IPS-18a (cell line): ENCODE results near the gene MTNR1A.

Experiments used
- H3K27ac ChIP-seq: one replicate; pipeline ENCODE4 v1.5.1; 2013; ENCODE audit warnings: low read length
- H3K27me3 ChIP-seq: one replicate; pipeline ENCODE4 v1.6.1; 2013; ENCODE audit warnings: mild to moderate bottlenecking, low read length; ENCODE audit not compliant: control insufficient read depth, insufficient read depth
- H3K36me3 ChIP-seq: one replicate; pipeline ENCODE4 v1.6.1; 2013; ENCODE audit warnings: low read depth, low read length; ENCODE audit not compliant: control insufficient read depth
- H3K4me1 ChIP-seq: one replicate; pipeline ENCODE4 v1.6.1; 2013; ENCODE audit warnings: low read depth, low read length; ENCODE audit not compliant: control insufficient read depth
- H3K4me3 ChIP-seq: one replicate; pipeline ENCODE4 v1.5.1; 2013; ENCODE audit warnings: low read length
- H3K9ac ChIP-seq: one replicate; pipeline ENCODE4 v1.6.1; 2013; ENCODE audit warnings: mild to moderate bottlenecking, low read length, moderate library complexity
- H3K9me3 ChIP-seq: one replicate; pipeline ENCODE4 v1.6.1; 2013; ENCODE audit warnings: low read depth, low read length; ENCODE audit not compliant: control insufficient read depth

MTNR1A gene

GRCh38 chr4:186485561-186486062 is 69.8 kb downstream of the MTNR1A start:
- Histone ChIP-seq H3K4me1 (peaks cover 10% of the 10 kb centered on the region), H3K27me3 (peaks cover 9% of the 10 kb centered on the region), H3K9me3 (no peaks in the 10 kb centered on the region), H3K4me3 (peak overlapping the region; percentile 45), H3K27ac (no peak overlapping the region), H3K9ac (peak overlapping the region; percentile 2), H3K36me3 (no peaks in the 10 kb centered on the region)

GRCh38 chr4:186485150-186485549 is 70.2 kb downstream of the MTNR1A start:
- no peak overlapping the region for H3K27ac ChIP-seq
- H3K9me3 ChIP-seq: no peaks in the 10 kb centered on the region
- H3K4me1 ChIP-seq: peaks cover 10% of the 10 kb centered on the region
- H3K36me3 ChIP-seq: no peaks in the 10 kb centered on the region
- peak overlapping the region; percentile 45 for H3K4me3 ChIP-seq
- H3K9ac ChIP-seq: peak overlapping the region; percentile 2
- peaks cover 9% of the 10 kb centered on the region for H3K27me3 ChIP-seq

GRCh38 chr4:186483656-186484055 is 71.7 kb downstream of the MTNR1A start:
- H3K9ac ChIP-seq: no peak overlapping the region

More at GRCh38 chr4:186483656-186484055, 71.7 kb downstream of the MTNR1A start:
- Histone ChIP-seq H3K36me3 (no peaks in the 10 kb centered on the region), H3K4me3 (no peak overlapping the region), H3K27ac (no peak overlapping the region), H3K4me1 (peaks cover 10% of the 10 kb centered on the region), H3K9me3 (no peaks in the 10 kb centered on the region), H3K27me3 (peaks cover 9% of the 10 kb centered on the region)
